HepG2 (cell line): Measurements from ENCODE around the gene PCYT2. TPM values are rescaled to one million over a fixed set of nuclear protein-coding genes. Genes with fewer than 3 reads are reported as not detected.

Source experiments
- DDIT3 ChIP-seq: sonication (generic); formaldehyde crosslinking; IDR thresholded peaks from 2 replicates; pipeline ENCODE4 v1.4.0; 2020; ENCODE audit warnings: mild to moderate bottlenecking, missing genetic modification reagents
- HOXD1 ChIP-seq: sonication (generic); formaldehyde crosslinking; IDR thresholded peaks from 2 replicates; pipeline ENCODE4 v1.5.0; 2020; ENCODE audit warnings: missing genetic modification reagents
- ISL2 ChIP-seq: sonication (generic); formaldehyde crosslinking; IDR thresholded peaks from 2 replicates; pipeline ENCODE4 v1.5.0; 2020; ENCODE audit warnings: missing genetic modification reagents
- NCOA1 ChIP-seq: sonication (generic); formaldehyde crosslinking; IDR thresholded peaks from 2 replicates; pipeline ENCODE4 v1.9.0; 2021; ENCODE audit warnings: missing genetic modification reagents
- PHF8 ChIP-seq: sonication (generic); formaldehyde crosslinking; IDR thresholded peaks from 2 replicates; pipeline ENCODE4 v1.5.0; 2020; ENCODE audit warnings: missing genetic modification reagents
- SIN3A ChIP-seq: IDR thresholded peaks from 2 replicates; pipeline ENCODE4 v1.6.1; 2011; ENCODE audit warnings: low read depth, mild to moderate bottlenecking, control low read depth, low read length, borderline replicate concordance
- SP4 ChIP-seq: sonication (generic); formaldehyde crosslinking; IDR thresholded peaks from 2 replicates; pipeline ENCODE4 v1.8.1; 2023; ENCODE audit warnings: mild to moderate bottlenecking, missing genetic modification reagents
- TARDBP ChIP-seq: sonication (generic); formaldehyde crosslinking; IDR thresholded peaks from 2 replicates; pipeline ENCODE4 v1.8.0; 2022; ENCODE audit warnings: mild to moderate bottlenecking, missing genetic modification reagents
- WIZ ChIP-seq: sonication (generic); formaldehyde crosslinking; IDR thresholded peaks from 2 replicates; pipeline ENCODE4 v1.5.1; 2020; ENCODE audit warnings: mild to moderate bottlenecking, missing genetic modification reagents
- ZBTB33 ChIP-seq: sonication (generic); formaldehyde crosslinking; IDR thresholded peaks from 2 replicates; pipeline ENCODE4 v1.4.0; 2020; ENCODE audit warnings: missing genetic modification reagents
- ZNF318 ChIP-seq: sonication (generic); formaldehyde crosslinking; IDR thresholded peaks from 2 replicates; pipeline ENCODE4 v1.4.0; 2020; ENCODE audit warnings: mild to moderate bottlenecking, missing genetic modification reagents
- ZNF484 ChIP-seq: sonication (generic); formaldehyde crosslinking; IDR thresholded peaks from 2 replicates; pipeline ENCODE4 v1.5.1; 2020; ENCODE audit warnings: mild to moderate bottlenecking, low read depth, missing genetic modification reagents, borderline replicate concordance
- ZNF512 ChIP-seq: sonication (generic); formaldehyde crosslinking; IDR thresholded peaks from 2 replicates; pipeline ENCODE4 v1.4.0; 2020; ENCODE audit warnings: mild to moderate bottlenecking, missing genetic modification reagents
- ZNF562 ChIP-seq: sonication (generic); formaldehyde crosslinking; IDR thresholded peaks from 2 replicates; pipeline ENCODE4 v1.8.0; 2022; ENCODE audit warnings: missing genetic modification reagents, borderline replicate concordance
- ZNF564 ChIP-seq: sonication (generic); formaldehyde crosslinking; IDR thresholded peaks from 2 replicates; pipeline ENCODE4 v1.8.1; 2023; ENCODE audit warnings: mild to moderate bottlenecking, missing genetic modification reagents
- ZNF678 ChIP-seq: sonication (generic); formaldehyde crosslinking; IDR thresholded peaks from 2 replicates; pipeline ENCODE4 v1.4.0; 2020; ENCODE audit warnings: mild to moderate bottlenecking, missing genetic modification reagents
- ZSCAN25 ChIP-seq: sonication (generic); formaldehyde crosslinking; IDR thresholded peaks from 2 replicates; pipeline ENCODE4 v1.8.0; 2022; ENCODE audit warnings: mild to moderate bottlenecking, missing genetic modification reagents
- polyA plus RNA-seq, 8 experiments: library from polyadenylated mRNA; depleted of rRNA in 3 of 8; stranded (reverse) in 7 of 8; unstranded in 1 of 8; fragments of >200 nt; fragmentation: Illumina TruSeq in 4 of 8; extraction: Trizol in 4 of 8; gene quantifications; 2 replicates each; pipeline versions ENCODE4 v1.2.1 to v1.2.3, GENCODE V29; 2011 to 2016; ENCODE audit warnings: low read depth in 4 of 8, missing spikeins in 1 of 8, mixed read lengths in 1 of 8; ENCODE audit not compliant: insufficient read depth in 1 of 8
- total RNA-seq, 5 experiments: library from RNA; depleted of rRNA; stranded (reverse); fragments of >200 nt; fragmentation: Illumina TruSeq; extraction: Trizol; gene quantifications; 2 replicates each; pipeline ENCODE4 v1.2.3, GENCODE V29; 2016; ENCODE audit warnings: low read depth in 1 of 5

PCYT2 gene
- total and polyA plus RNA-seq, 2 of the 13 experiments (the other 11 are each of a cell fraction or from before 2014, with no cell fraction given): 147 to 297 TPM

- TF ChIP-seq ZNF318 (no peak), ZSCAN25 (CRISPR knock-in tag) (no peak), WIZ (CRISPR knock-in tag) (no peak), ZNF512 (CRISPR knock-in tag) (no peak), ZBTB33 (CRISPR knock-in tag) (0 out of 2 replicates have a peak, but pooled peaks have one; percentile 68), ZNF564 (no peak), HOXD1 (CRISPR knock-in tag) (0 out of 2 replicates have a peak, but pooled peaks have one; percentile 29), PHF8 (CRISPR knock-in tag) (peak; percentile 36; the same call in 1 of the 2 replicates), NCOA1 (CRISPR knock-in tag) (no peak), ISL2 (no peak), ZNF562 (CRISPR knock-in tag) (no peak; the same call in 1 of the 2 replicates), ZNF484 (CRISPR knock-in tag) (no peak), SP4 (CRISPR knock-in tag) (peak; percentile 64), ZNF678 (no peak), SIN3A (peak; percentile 25; the same call in 1 of the 2 replicates), DDIT3 (CRISPR knock-in tag) (no peak), TARDBP (CRISPR knock-in tag) (no peak)
These were observed 9.8 kb downstream of the PCYT2 start (continued) for GRCh38 chr17:81901167-81902022.
